SK-N-SH (cell line): Measurements from ENCODE around the gene SLC27A2. TPM values are rescaled to one million over a fixed set of nuclear protein-coding genes. Genes with fewer than 3 reads are reported as not detected.

Experiments
- CTCF ChIA-PET: fragments of 300-600, 350-600 bp; formaldehyde crosslinking; extraction: SDS; loops from one replicate; lab custom pipeline; 2021; lab: Yijun Ruan, JAX
- POLR2A ChIA-PET: fragments of 350-600 bp; sonication (Branson Sonifier 250); formaldehyde crosslinking; extraction: SDS; loops from one replicate; lab custom pipeline; 2020; ENCODE audit warnings: antibody characterized with exemption, inconsistent platforms; lab: Yijun Ruan, JAX
- DNase-seq: peaks from one replicate; pipeline ENCODE4 v3.0.0; 2012
- H2AFZ ChIP-seq: fragments of 200-600 bp; sonication (generic); 2 replicates; pipeline ENCODE4 v1.8.1; 2016; ENCODE audit warnings: antibody characterized with exemption, mild to moderate bottlenecking, low read depth
- H3F3A ChIP-seq: fragments of 200-600 bp; sonication (generic); replicated peaks from 2 replicates; pipeline ENCODE3; 2016; ENCODE audit warnings: antibody characterized with exemption, mild to moderate bottlenecking; ENCODE audit not compliant: insufficient read depth
- H3K27ac ChIP-seq, 2 experiments: fragments of 200-500 bp in 1 of 2; fragments of 200-600 bp in 1 of 2; sonication (Bioruptor generic) in 1 of 2; sonication (generic), shearing (Covaris generic) in 1 of 2; 2 replicates each; pipeline versions ENCODE4 v1.5.1 to v1.6.1; 2014 to 2016; ENCODE audit warnings: low read depth in 2 of 2, inconsistent platforms in 1 of 2, low read length in 1 of 2, mild to moderate bottlenecking in 1 of 2, mixed read lengths in 1 of 2
- H3K27me3 ChIP-seq: fragments of 200-600 bp; sonication (generic), shearing (Covaris generic); 2 replicates; pipeline ENCODE4 v1.6.1; 2016; ENCODE audit warnings: mixed run types; ENCODE audit not compliant: insufficient read depth
- H3K36me3 ChIP-seq, 2 experiments: fragments of 200-500 bp in 1 of 2; fragments of 200-600 bp in 1 of 2; sonication (Bioruptor generic) in 1 of 2; sonication (generic) in 1 of 2; replicated peaks in 1 of 2; 2 replicates each; pipeline versions ENCODE3 to v1.5.1; 2014 to 2016; ENCODE audit warnings: low read length in 1 of 2, mild to moderate bottlenecking in 1 of 2; ENCODE audit not compliant: insufficient read depth in 2 of 2, control insufficient read depth in 1 of 2
- H3K4me1 ChIP-seq, 2 experiments: fragments of 200-500 bp in 1 of 2; fragments of 200-600 bp in 1 of 2; sonication (Bioruptor generic) in 1 of 2; sonication (generic), shearing (Covaris generic) in 1 of 2; 2 replicates each; pipeline versions ENCODE4 v1.5.1 to v1.6.1; 2014 to 2016; ENCODE audit warnings: low read depth in 1 of 2, low read length in 1 of 2, mixed run types in 1 of 2; ENCODE audit not compliant: insufficient read depth in 2 of 2, control insufficient read depth in 1 of 2
- H3K4me2 ChIP-seq: fragments of 200-600 bp; sonication (generic), shearing (Covaris generic); 2 replicates; pipeline ENCODE4 v1.6.1; 2017; ENCODE audit warnings: mixed run types
- H3K4me3 ChIP-seq, 2 experiments: fragments of 200-500 bp in 1 of 2; fragments of 200-600 bp in 1 of 2; sonication (Bioruptor generic) in 1 of 2; sonication (generic), shearing (Covaris generic) in 1 of 2; 2 replicates each; pipeline versions ENCODE4 v1.5.1 to v1.8.1; 2014 to 2016; ENCODE audit warnings: low read depth in 2 of 2, inconsistent platforms in 1 of 2, low read length in 1 of 2, mild to moderate bottlenecking in 1 of 2, mixed read lengths in 1 of 2, moderate library complexity in 1 of 2
- H3K79me2 ChIP-seq: fragments of 200-600 bp; sonication (generic); 2 replicates; pipeline ENCODE4 v1.8.1; 2017; ENCODE audit warnings: mild to moderate bottlenecking; ENCODE audit not compliant: insufficient read depth
- H3K9ac ChIP-seq: fragments of 200-600 bp; sonication (generic); 2 replicates; pipeline ENCODE4 v1.6.1; 2017; ENCODE audit warnings: mixed run types
- H3K9me2 ChIP-seq: fragments of 200-600 bp; sonication (generic); 2 replicates; pipeline ENCODE4 v1.6.1; 2017; ENCODE audit warnings: mixed run types
- H3K9me3 ChIP-seq: fragments of 200-600 bp; sonication (generic); 2 replicates; pipeline ENCODE4 v1.6.1; 2017; ENCODE audit warnings: mixed run types, mild to moderate bottlenecking, moderate library complexity
- H4K20me1 ChIP-seq: fragments of 200-600 bp; sonication (generic); 2 replicates; pipeline ENCODE4 v1.6.1; 2017; ENCODE audit warnings: mild to moderate bottlenecking, mixed run types; ENCODE audit not compliant: insufficient read depth
- EP300 ChIP-seq, 2 experiments: IDR thresholded peaks; 2 replicates each; pipeline versions ENCODE4 v1.4.0 to v1.6.1; 2012; ENCODE audit warnings: borderline replicate concordance in 1 of 2, low read depth in 1 of 2, low read length in 1 of 2
- EZH2phosphoT487 ChIP-seq: fragments of 200-600 bp; sonication (generic); IDR thresholded peaks from 2 replicates; pipeline ENCODE4 v1.6.1; 2017; ENCODE audit warnings: low read depth, mixed run types, mild to moderate bottlenecking, antibody characterized with exemption, moderate library complexity, borderline replicate concordance
- FOSL2 ChIP-seq: IDR thresholded peaks from 2 replicates; pipeline ENCODE4 v1.4.0; 2012; ENCODE audit warnings: low read depth, mild to moderate bottlenecking, moderate library complexity, borderline replicate concordance
- GABPA ChIP-seq: IDR thresholded peaks from 2 replicates; pipeline ENCODE4 v1.4.0; 2012; ENCODE audit warnings: low read depth, mild to moderate bottlenecking
- YY1 ChIP-seq: IDR thresholded peaks from 2 replicates; pipeline ENCODE4 v1.4.0; 2012; ENCODE audit warnings: low read depth, mild to moderate bottlenecking
- WGBS: methylation state at CpG from one replicate; pipeline ENCODE4 v1.1.6; 2017; ENCODE audit warnings: low lambda C conversion rate; 5-methylcytosine and 5-hydroxymethylcytosine counted together
- polyA plus RNA-seq, 3 experiments: library from polyadenylated mRNA; depleted of rRNA; stranded (reverse); fragments of >200 nt; gene quantifications; 2 replicates each; pipeline ENCODE4 v1.2.3, GENCODE V29; 2012
- TF ChIP-seq, protein P1 (sequence below): IDR thresholded peaks from 2 replicates; pipeline ENCODE4 v1.6.1; 2012; ENCODE audit warnings: mild to moderate bottlenecking, low read depth, low read length, moderate library complexity
- TF ChIP-seq, protein P2 (sequence below): fragments of 150-350 bp; IDR thresholded peaks from 2 replicates; pipeline ENCODE4 v1.6.1; 2016; ENCODE audit warnings: mild to moderate bottlenecking, low read depth, low read length
- TF ChIP-seq, protein P3 (sequence below): IDR thresholded peaks from 2 replicates; pipeline ENCODE4 v1.4.0; 2012; ENCODE audit warnings: low read depth
- TF ChIP-seq, protein P4 (sequence below): IDR thresholded peaks from 2 replicates; pipeline ENCODE4 v1.4.0; 2012; ENCODE audit warnings: low read depth, borderline replicate concordance

The SLC27A2 gene
- polyA plus RNA-seq, 1 of the 3 experiments (the other 2 are of a cell fraction) = 0.49 TPM

DNA sequence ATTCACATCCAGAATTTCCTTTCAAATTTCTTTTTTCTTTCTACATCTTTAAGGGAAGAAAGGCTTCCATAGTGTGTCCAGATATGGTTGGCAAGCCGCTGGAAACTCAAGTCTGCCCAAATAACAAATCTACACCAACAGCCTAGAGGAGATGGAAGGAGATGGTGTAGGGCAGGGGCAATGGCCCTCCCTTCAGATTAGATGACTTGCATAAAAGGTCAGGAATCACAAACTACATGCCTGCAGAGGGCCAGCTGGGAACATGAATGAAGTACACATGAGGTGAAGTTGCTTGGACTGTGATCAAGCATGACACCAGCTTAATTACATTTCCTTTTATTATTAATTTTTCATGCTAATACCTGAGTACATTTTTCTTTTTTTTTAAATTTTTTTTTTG lies 10.2 kb downstream of the SLC27A2 start:
- no peaks in the 10 kb centered on the region for H3K9me2 ChIP-seq
- no peaks in the 10 kb centered on the region for H3K9me3 ChIP-seq
- CTCF ChIA-PET = no interaction called here
- no peak overlapping the region for H3K9ac ChIP-seq
- POLR2A ChIA-PET = no interaction called here
- H3F3A ChIP-seq = no peaks in the 10 kb centered on the region
- H3K4me3 ChIP-seq = no peak overlapping the region
- no peak overlapping the region for H3K4me2 ChIP-seq
- no peaks in the 10 kb centered on the region for H3K36me3 ChIP-seq
- WGBS = 36% methylated on average over 1 of the region's 1 CpG
- no peaks in the 10 kb centered on the region for H4K20me1 ChIP-seq
- no peak for DNase-seq
- no peak overlapping the region for H2AFZ ChIP-seq
- H3K27ac ChIP-seq = no peak overlapping the region
- TF ChIP-seq FOSL2 = no peak
- TF ChIP-seq, protein P1, sequence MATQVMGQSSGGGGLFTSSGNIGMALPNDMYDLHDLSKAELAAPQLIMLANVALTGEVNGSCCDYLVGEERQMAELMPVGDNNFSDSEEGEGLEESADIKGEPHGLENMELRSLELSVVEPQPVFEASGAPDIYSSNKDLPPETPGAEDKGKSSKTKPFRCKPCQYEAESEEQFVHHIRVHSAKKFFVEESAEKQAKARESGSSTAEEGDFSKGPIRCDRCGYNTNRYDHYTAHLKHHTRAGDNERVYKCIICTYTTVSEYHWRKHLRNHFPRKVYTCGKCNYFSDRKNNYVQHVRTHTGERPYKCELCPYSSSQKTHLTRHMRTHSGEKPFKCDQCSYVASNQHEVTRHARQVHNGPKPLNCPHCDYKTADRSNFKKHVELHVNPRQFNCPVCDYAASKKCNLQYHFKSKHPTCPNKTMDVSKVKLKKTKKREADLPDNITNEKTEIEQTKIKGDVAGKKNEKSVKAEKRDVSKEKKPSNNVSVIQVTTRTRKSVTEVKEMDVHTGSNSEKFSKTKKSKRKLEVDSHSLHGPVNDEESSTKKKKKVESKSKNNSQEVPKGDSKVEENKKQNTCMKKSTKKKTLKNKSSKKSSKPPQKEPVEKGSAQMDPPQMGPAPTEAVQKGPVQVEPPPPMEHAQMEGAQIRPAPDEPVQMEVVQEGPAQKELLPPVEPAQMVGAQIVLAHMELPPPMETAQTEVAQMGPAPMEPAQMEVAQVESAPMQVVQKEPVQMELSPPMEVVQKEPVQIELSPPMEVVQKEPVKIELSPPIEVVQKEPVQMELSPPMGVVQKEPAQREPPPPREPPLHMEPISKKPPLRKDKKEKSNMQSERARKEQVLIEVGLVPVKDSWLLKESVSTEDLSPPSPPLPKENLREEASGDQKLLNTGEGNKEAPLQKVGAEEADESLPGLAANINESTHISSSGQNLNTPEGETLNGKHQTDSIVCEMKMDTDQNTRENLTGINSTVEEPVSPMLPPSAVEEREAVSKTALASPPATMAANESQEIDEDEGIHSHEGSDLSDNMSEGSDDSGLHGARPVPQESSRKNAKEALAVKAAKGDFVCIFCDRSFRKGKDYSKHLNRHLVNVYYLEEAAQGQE = no peak
- TF ChIP-seq, protein P2, sequence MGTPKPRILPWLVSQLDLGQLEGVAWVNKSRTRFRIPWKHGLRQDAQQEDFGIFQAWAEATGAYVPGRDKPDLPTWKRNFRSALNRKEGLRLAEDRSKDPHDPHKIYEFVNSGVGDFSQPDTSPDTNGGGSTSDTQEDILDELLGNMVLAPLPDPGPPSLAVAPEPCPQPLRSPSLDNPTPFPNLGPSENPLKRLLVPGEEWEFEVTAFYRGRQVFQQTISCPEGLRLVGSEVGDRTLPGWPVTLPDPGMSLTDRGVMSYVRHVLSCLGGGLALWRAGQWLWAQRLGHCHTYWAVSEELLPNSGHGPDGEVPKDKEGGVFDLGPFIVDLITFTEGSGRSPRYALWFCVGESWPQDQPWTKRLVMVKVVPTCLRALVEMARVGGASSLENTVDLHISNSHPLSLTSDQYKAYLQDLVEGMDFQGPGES = no peak
- no peaks in the 10 kb centered on the region for H3K27me3 ChIP-seq
- H3K79me2 ChIP-seq = no peaks in the 10 kb centered on the region
- H3K4me1 ChIP-seq = no peaks in the 10 kb centered on the region

DNA sequence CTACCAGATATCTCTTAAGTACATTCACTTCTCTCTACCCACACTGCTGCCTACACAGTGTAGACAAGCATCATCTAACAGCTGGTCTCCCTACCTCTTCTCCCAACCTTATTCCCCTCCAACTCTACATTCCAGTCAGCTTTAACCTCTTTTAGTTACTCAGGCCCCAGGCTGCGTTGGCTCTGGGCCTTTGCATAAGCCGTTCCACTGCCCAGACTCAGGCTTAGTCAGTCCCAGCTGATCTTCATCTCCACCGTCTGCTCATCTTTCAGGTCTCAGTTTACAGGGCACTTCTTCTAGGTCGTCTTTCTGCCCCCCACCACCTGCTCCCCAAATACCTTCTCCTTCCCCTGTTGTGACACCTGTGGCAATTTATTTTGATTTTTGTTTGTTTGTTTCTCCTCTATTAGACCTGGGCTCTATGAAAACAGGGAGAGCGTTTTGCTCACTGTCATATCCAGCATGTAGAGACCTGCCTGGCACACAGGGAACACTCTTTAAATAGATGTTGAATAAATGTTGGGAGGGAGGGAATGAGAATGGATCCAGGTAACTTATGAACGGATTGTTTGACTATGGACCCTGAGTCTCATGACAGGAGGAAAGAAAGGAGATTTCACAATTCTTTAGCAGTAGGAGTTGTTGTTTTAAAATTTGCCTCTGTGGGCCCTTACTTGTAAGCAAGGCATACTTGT lies 11.1 kb downstream of the SLC27A2 start:
- Histone ChIP-seq H2AFZ (no peak overlapping the region), H3K79me2 (no peaks in the 10 kb centered on the region), H3K4me2 (no peak overlapping the region), H3K9me2 (no peaks in the 10 kb centered on the region), H3K4me1 (no peaks in the 10 kb centered on the region), H3K27me3 (no peaks in the 10 kb centered on the region), H3F3A (no peaks in the 10 kb centered on the region), H3K36me3 (no peaks in the 10 kb centered on the region), H3K27ac (no peak overlapping the region), H4K20me1 (no peaks in the 10 kb centered on the region), H3K4me3 (no peak overlapping the region), H3K9me3 (no peaks in the 10 kb centered on the region), H3K9ac (no peak overlapping the region)
- CTCF ChIA-PET = no interaction called here
- POLR2A ChIA-PET = no interaction called here
- WGBS = 65% methylated on average over 6 of the region's 6 CpGs
- no peak for DNase-seq
- TF ChIP-seq EZH2phosphoT487 = no peak
- TF ChIP-seq, protein P3, sequence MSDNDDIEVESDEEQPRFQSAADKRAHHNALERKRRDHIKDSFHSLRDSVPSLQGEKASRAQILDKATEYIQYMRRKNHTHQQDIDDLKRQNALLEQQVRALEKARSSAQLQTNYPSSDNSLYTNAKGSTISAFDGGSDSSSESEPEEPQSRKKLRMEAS = no peak
- no peak for TF ChIP-seq EP300 (IDR thresholded peaks at IDR 0.05; ENCODE audit: borderline replicate concordance in 1 of 2, low read depth in 1 of 2, low read length in 1 of 2)
- TF ChIP-seq, protein P4, sequence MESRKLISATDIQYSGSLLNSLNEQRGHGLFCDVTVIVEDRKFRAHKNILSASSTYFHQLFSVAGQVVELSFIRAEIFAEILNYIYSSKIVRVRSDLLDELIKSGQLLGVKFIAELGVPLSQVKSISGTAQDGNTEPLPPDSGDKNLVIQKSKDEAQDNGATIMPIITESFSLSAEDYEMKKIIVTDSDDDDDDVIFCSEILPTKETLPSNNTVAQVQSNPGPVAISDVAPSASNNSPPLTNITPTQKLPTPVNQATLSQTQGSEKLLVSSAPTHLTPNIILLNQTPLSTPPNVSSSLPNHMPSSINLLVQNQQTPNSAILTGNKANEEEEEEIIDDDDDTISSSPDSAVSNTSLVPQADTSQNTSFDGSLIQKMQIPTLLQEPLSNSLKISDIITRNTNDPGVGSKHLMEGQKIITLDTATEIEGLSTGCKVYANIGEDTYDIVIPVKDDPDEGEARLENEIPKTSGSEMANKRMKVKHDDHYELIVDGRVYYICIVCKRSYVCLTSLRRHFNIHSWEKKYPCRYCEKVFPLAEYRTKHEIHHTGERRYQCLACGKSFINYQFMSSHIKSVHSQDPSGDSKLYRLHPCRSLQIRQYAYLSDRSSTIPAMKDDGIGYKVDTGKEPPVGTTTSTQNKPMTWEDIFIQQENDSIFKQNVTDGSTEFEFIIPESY = no peak
- no peak for TF ChIP-seq GABPA
- no peak for TF ChIP-seq YY1
